Fibroblast of upper back skin (primary cell): ENCODE measurements around the gene KLK1.
A peak's percentile ranks its signal among the peaks of the same experiment; 100 is the strongest.
"Not testable (repeated sequence)": the region's sequence is repeated elsewhere in the genome, so short reads cannot be mapped to it uniquely, and the experiment has no call there.

Experiments
- DNase-seq: peaks from one replicate; pipeline ENCODE4 v3.0.0-alpha.2; 2013

The KLK1 gene

DNA sequence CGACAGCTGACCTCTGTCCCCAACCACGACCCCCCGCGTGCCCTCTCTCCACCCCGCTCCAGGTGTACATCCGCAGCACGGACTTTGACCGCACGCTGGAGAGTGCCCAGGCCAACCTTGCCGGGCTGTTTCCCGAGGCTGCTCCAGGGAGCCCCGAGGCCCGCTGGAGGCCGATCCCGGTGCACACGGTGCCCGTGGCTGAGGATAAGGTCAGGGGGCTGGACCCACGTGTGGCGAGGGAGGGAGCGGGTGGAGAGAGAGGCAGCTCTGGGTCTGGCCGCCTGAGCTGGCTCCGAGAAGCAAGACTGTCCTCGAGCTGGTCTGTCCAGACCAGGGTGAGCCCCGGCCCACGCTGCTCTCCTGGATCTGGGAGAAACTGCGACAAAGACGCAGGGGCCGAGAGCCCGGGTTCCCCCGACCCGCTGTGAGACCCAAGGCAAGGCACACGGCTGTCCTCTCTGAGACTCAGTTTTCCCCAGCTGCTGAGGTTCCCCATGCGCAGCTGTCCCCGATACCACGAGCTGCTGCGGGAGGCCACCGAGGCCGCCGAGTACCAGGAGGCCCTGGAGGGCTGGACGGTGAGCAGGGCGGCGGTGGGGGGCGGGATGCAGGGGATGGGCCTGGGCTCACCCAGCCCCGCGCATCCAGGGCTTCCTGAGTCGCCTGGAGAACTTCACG, 31.9 kb downstream of the KLK1 start:
- no peak for DNase-seq

GRCh38 chr19:50790922-50791467, 32.6 kb downstream of the KLK1 start:
- DNase-seq = no peak

- DNase-seq = no peak
Measured at GRCh38 chr19:50790396-50790795, 33.2 kb downstream of the KLK1 start, which contains the start of gene ACP4. ACP4 (plus strand) TSS chr19:50790415; CDS start chr19:50790415, 0 bp downstream.

GRCh38 chr19:50785329-50785728, 38.3 kb downstream of the KLK1 start:
- DNase-seq = no peak

- DNase-seq = no peak
Measured at GRCh38 chr19:50784710-50785109, 38.9 kb downstream of the KLK1 start.

GRCh38 chr19:50783848-50784152, 39.8 kb downstream of the KLK1 start:
- not testable (repeated sequence) for DNase-seq

GRCh38 chr19:50780753-50781435, 42.7 kb downstream of the KLK1 start:
- DNase-seq = no peak

- DNase-seq = no peak
Measured at GRCh38 chr19:50779504-50780457, 43.8 kb downstream of the KLK1 start.

GRCh38 chr19:50778906-50779430, 44.6 kb downstream of the KLK1 start:
- DNase-seq = no peak

GRCh38 chr19:50777830-50778303, 45.7 kb downstream of the KLK1 start:
- peak; percentile 28 for DNase-seq

GRCh38 chr19:50777261-50777660, 46.3 kb downstream of the KLK1 start:
- DNase-seq = no peak

DNA sequence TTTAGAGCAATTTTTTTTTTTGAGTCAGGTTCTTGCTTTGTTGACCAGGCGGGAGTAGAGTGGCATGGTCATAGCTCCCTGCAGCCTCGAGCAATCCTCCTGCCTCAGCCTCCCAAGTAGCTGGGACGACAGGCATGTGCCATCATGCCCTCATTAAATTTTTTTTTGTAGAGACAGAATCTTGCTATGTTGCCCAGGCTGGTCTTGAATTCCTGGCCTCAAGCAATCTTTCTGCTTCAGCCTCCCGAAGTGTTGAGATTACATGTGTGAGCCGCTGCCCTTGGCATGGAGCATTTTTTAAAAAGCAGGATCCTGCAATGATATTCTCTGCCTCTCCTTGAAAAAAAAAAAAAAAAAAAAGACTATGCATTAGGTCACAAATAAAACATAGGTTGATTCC, 47.5 kb downstream of the KLK1 start:
- no peak for DNase-seq

- not testable (repeated sequence) for DNase-seq
Measured at GRCh38 chr19:50773454-50773853, 50.1 kb downstream of the KLK1 start.

GRCh38 chr19:50772912-50773311, 50.7 kb downstream of the KLK1 start:
- DNase-seq = not testable (repeated sequence)

GRCh38 chr19:50772476-50772875, 51.1 kb downstream of the KLK1 start:
- no peak for DNase-seq

DNA sequence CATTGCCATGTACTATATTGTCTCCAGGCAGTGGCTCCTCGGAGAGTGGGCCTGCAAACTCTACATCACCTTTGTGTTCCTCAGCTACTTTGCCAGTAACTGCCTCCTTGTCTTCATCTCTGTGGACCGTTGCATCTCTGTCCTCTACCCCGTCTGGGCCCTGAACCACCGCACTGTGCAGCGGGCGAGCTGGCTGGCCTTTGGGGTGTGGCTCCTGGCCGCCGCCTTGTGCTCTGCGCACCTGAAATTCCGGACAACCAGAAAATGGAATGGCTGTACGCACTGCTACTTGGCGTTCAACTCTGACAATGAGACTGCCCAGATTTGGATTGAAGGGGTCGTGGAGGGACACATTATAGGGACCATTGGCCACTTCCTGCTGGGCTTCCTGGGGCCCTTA, 52.7 kb downstream of the KLK1 start:
- no peak for DNase-seq

- not testable (repeated sequence) for DNase-seq
Measured at GRCh38 chr19:50770164-50770563, 53.4 kb downstream of the KLK1 start, which contains the start of gene GPR32. GPR32 (plus strand) TSS chr19:50770464; CDS start chr19:50770601, 137 bp downstream.
